ENCODE data around the gene PHGDH.
A peak's percentile ranks its signal among the peaks of the same experiment; 100 is the strongest.

Gene PHGDH

DNA sequence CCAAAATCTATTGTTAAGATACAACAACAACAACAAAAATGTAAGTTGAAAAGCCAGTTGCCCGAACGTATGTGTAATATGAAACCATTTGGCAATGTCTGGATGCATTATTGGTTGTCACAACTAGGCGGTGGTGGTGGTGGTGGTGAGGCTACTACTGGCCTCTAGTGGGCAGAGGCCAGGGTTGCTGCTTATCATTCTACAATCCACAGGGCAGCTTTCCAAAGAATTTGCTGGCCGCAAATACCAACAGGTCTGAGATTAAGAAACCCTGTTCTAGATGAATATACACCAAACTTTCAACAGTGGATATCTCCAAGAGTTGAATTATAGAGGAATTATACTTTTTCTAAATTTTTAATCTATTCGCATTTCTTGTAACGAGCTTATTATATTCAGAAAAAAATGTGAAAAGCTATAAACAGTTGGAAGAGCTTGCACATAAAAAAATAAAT, 36.9 kb upstream of the PHGDH start:
- no peak overlapping the region for H3K9ac ChIP-seq (ENCODE audit: low read length)
- H3K79me2 ChIP-seq (ENCODE audit: low read length), result no peaks in the 10 kb centered on the region
- H3K27me3 ChIP-seq (ENCODE audit: low read depth, low read length), result peaks cover 49% of the 10 kb centered on the region
- H3K9me3 ChIP-seq (ENCODE audit: insufficient read depth, low read length), result no peaks in the 10 kb centered on the region
- H3K4me1 ChIP-seq (ENCODE audit: low read length), result peaks cover 11% of the 10 kb centered on the region; the same call in 1 of the 2 replicates
- H3K4me3 ChIP-seq (ENCODE audit: low read length), result no peak overlapping the region
- no peak overlapping the region for H3K27ac ChIP-seq (ENCODE audit: low read length)
- H4K20me1 ChIP-seq (ENCODE audit: insufficient read depth, low read length), result no peaks in the 10 kb centered on the region
- no peak overlapping the region for H2AFZ ChIP-seq (ENCODE audit: low read depth, low read length)
- no peaks in the 10 kb centered on the region for H3K36me3 ChIP-seq (replicated peaks; ENCODE audit: low read depth, low read length)
- peak overlapping the region; percentile 54 for H3K4me2 ChIP-seq (ENCODE audit: low read length)
- TF ChIP-seq CTCF (IDR thresholded peaks at IDR 0.05; ENCODE audit: low read depth, low read length) (peak; percentile 67), EZH2phosphoT487 (IDR thresholded peaks at IDR 0.05; ENCODE audit: low read depth) (no peak)

DNA sequence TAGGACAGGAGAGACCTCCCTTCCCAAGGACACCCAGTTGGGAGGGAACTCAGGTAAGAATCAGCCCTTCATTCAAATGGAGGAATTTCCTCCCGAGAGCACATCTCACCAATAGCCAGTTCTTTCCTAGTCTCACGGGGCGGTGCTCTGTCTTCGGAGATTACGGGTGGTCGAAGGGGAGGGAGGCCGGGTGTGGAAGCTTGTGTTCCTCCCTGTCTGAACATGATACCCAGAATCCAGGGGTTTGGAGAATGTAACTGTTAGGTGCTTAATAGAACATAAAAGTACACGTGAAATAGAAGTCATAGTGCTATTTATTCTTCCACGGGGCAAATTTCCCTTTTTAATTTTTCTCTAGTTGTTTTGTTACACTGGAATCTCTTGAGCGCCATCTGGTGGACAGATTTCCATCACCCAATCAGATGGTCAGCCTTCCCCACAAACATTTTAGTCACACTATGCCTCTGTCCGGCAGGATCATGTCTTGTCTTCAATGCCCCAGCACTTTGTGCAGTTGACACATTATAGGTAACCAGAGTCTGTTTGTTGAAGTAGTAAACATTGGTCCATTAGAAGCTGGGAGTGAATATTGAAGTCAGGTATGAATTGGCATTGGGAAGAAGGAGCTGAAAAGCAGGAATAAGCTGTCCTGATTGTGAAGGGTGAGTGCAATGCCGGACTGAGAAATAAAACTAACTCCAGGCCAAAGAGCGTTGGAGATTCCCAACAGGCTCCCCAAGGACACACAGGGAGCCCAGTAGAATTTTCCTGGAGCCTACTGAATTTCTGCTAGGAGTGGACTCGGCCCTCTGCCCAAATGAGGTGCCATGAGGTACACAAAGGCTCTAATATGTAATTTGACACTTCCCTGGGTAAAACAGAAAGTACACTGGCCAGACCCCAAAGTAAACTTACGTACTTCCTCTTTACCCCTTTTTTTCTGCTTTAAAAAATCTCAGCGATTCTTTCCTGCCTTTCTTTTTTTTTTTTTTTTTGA, 36.1 kb upstream of the PHGDH start:
- Histone ChIP-seq H3K9me3 (ENCODE audit: insufficient read depth, low read length) (no peaks in the 10 kb centered on the region), H4K20me1 (ENCODE audit: insufficient read depth, low read length) (no peaks in the 10 kb centered on the region), H3K4me1 (ENCODE audit: low read length) (peaks cover 11% of the 10 kb centered on the region; the same call in 1 of the 2 replicates), H3K4me2 (ENCODE audit: low read length) (peak overlapping the region; percentile 54), H3K36me3 (replicated peaks; ENCODE audit: low read depth, low read length) (no peaks in the 10 kb centered on the region), H3K27me3 (ENCODE audit: low read depth, low read length) (peaks cover 41% of the 10 kb centered on the region), H3K4me3 (ENCODE audit: low read length) (peak overlapping the region; percentile 52), H3K27ac (ENCODE audit: low read length) (no peak overlapping the region), H3K9ac (ENCODE audit: low read length) (no peak overlapping the region), H2AFZ (ENCODE audit: low read depth, low read length) (peak overlapping the region; percentile 35; the same call in 1 of the 2 replicates), H3K79me2 (ENCODE audit: low read length) (no peaks in the 10 kb centered on the region)
- TF ChIP-seq EZH2phosphoT487 (IDR thresholded peaks at IDR 0.05; ENCODE audit: low read depth) (no peak), CTCF (IDR thresholded peaks at IDR 0.05; ENCODE audit: low read depth, low read length) (peak; percentile 98)

DNA sequence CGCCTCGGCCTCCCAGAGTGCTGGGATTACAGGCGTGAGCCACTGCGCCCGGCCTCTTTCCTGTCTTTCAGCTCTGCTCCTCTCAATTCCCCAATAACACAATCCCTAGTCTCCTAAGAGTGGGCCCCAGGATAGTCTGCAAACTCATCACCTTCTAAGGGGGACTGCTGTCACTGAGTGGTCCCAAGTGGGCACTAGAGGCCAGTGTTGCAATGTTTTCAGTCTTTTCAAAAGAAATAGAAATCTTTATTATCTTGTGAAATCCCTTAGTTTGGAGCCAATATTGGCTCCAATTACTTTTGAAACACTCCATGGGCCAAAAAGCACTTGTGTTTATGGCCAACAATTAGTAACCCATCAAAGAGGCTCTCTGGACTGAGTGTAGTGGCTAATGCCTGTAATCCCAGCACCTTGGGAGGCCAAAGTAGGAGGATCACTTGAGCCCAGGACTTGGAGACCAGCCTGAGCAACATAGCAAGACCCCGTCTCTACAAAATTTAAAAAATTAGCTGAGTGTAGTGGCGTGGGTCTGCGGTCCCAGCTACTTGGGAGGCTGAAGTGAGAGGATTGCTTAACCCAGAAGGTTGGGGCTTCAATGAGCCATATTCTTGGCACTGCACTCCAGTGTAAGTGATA, 35.0 kb upstream of the PHGDH start:
- Histone ChIP-seq H3K4me1 (ENCODE audit: low read length) (peaks cover 11% of the 10 kb centered on the region; the same call in 1 of the 2 replicates), H3K36me3 (replicated peaks; ENCODE audit: low read depth, low read length) (no peaks in the 10 kb centered on the region), H3K4me3 (ENCODE audit: low read length) (no peak overlapping the region), H3K9me3 (ENCODE audit: insufficient read depth, low read length) (no peaks in the 10 kb centered on the region), H3K27ac (ENCODE audit: low read length) (no peak overlapping the region), H3K27me3 (ENCODE audit: low read depth, low read length) (peaks cover 33% of the 10 kb centered on the region), H3K79me2 (ENCODE audit: low read length) (no peaks in the 10 kb centered on the region), H3K4me2 (ENCODE audit: low read length) (no peak overlapping the region), H4K20me1 (ENCODE audit: insufficient read depth, low read length) (no peaks in the 10 kb centered on the region), H3K9ac (ENCODE audit: low read length) (no peak overlapping the region), H2AFZ (ENCODE audit: low read depth, low read length) (no peak overlapping the region)
- TF ChIP-seq CTCF (IDR thresholded peaks at IDR 0.05; ENCODE audit: low read depth, low read length) (no peak), EZH2phosphoT487 (IDR thresholded peaks at IDR 0.05; ENCODE audit: low read depth) (no peak)

- Histone ChIP-seq H3K4me1 (ENCODE audit: low read length) (peaks cover 11% of the 10 kb centered on the region; the same call in 1 of the 2 replicates), H3K9me3 (ENCODE audit: insufficient read depth, low read length) (no peaks in the 10 kb centered on the region), H3K4me2 (ENCODE audit: low read length) (no peak overlapping the region), H3K36me3 (replicated peaks; ENCODE audit: low read depth, low read length) (no peaks in the 10 kb centered on the region), H2AFZ (ENCODE audit: low read depth, low read length) (no peak overlapping the region), H3K27me3 (ENCODE audit: low read depth, low read length) (peaks cover 18% of the 10 kb centered on the region; the same call in 1 of the 2 replicates), H3K27ac (ENCODE audit: low read length) (no peak overlapping the region), H4K20me1 (ENCODE audit: insufficient read depth, low read length) (no peaks in the 10 kb centered on the region), H3K4me3 (ENCODE audit: low read length) (no peak overlapping the region), H3K9ac (ENCODE audit: low read length) (no peak overlapping the region), H3K79me2 (ENCODE audit: low read length) (no peaks in the 10 kb centered on the region)
- no peak for TF ChIP-seq EZH2phosphoT487 (IDR thresholded peaks at IDR 0.05; ENCODE audit: low read depth)
- no peak for TF ChIP-seq CTCF (IDR thresholded peaks at IDR 0.05; ENCODE audit: low read depth, low read length)
Measured at GRCh38 chr1:119679223-119679622, 32.5 kb upstream of the PHGDH start.

Data from OCI-LY3 (cell line).